ENCODE data around the gene CAMK1. TPM values are rescaled to one million over a fixed set of nuclear protein-coding genes. Genes with fewer than 3 reads are reported as not detected.

CAMK1 gene
- total RNA-seq (2022; extraction: Qiagen RNA extraction; ENCODE audit: low read depth), result 13.6 to 17.6 TPM (median 16.7 TPM) in 5 replicates

GRCh38 chr3:9769426-9770275 lies at the start of gene CAMK1:
Gene CAMK1 (minus strand): TSS chr3:9769947. CDS start chr3:9767749, 2,198 bp downstream.

GRCh38 chr3:9809615-9810432 lies 40.1 kb upstream of the CAMK1 start, which contains the start of gene TTLL3:
Gene TTLL3 (plus strand): TSS chr3:9810262. CDS start chr3:9810662, 400 bp downstream.

GRCh38 chr3:9792405-9793160 lies 22.8 kb upstream of the CAMK1 start, which contains the start of the genes ARPC4 and TADA3:
Gene ARPC4 (plus strand): TSS chr3:9793082. CDS start chr3:9793122, 40 bp downstream.
Gene TADA3 (minus strand): TSS chr3:9792473. CDS start chr3:9791466, 1,007 bp downstream.

GRCh38 chr3:9749645-9750555 lies 19.8 kb downstream of the CAMK1 start, which contains the start of gene OGG1:
Gene OGG1 (plus strand): TSS chr3:9749952. CDS start chr3:9750287, 335 bp downstream.

GRCh38 chr3:9731206-9732079 lies 38.3 kb downstream of the CAMK1 start, which contains the start of gene BRPF1:
Gene BRPF1 (plus strand): TSS chr3:9731735. CDS start chr3:9734141, 2,406 bp downstream.

Other genes with a start within 250 kb of the CAMK1 start
- 0.05 to 0.78 TPM (median 0.08 TPM) in 5 replicates for gene LHFPL4, start 216.1 kb downstream of the CAMK1 start, total RNA-seq (2022; extraction: Qiagen RNA extraction; ENCODE audit: low read depth)
- 26.4 to 30.7 TPM (median 28.7 TPM) in 5 replicates for gene MTMR14, start 120.4 kb downstream of the CAMK1 start, total RNA-seq (2022; extraction: Qiagen RNA extraction; ENCODE audit: low read depth)
- gene CPNE9, start 66.1 kb downstream of the CAMK1 start, total RNA-seq (2022; extraction: Qiagen RNA extraction; ENCODE audit: low read depth), result 0.13 to 0.41 TPM (median 0.23 TPM) in 4 of 5 replicates, not detected in the other
- gene BRPF1, start 38.2 kb downstream of the CAMK1 start, total RNA-seq (2022; extraction: Qiagen RNA extraction; ENCODE audit: low read depth), result 17.1 to 19.5 TPM (median 18.2 TPM) in 5 replicates
- 14.5 to 17.6 TPM (median 16.5 TPM) in 5 replicates for gene OGG1, start 20.0 kb downstream of the CAMK1 start, total RNA-seq (2022; extraction: Qiagen RNA extraction; ENCODE audit: low read depth)
- 53.3 to 59.8 TPM (median 58.6 TPM) in 5 replicates for gene TADA3, start 22.5 kb upstream of the CAMK1 start, total RNA-seq (2022; extraction: Qiagen RNA extraction; ENCODE audit: low read depth)
- 154 to 256 TPM (median 159 TPM) in 5 replicates for gene ARPC4, start 23.1 kb upstream of the CAMK1 start, total RNA-seq (2022; extraction: Qiagen RNA extraction; ENCODE audit: low read depth)
- 6.2 to 11.1 TPM (median 7.2 TPM) in 5 replicates for gene TTLL3, start 40.3 kb upstream of the CAMK1 start, total RNA-seq (2022; extraction: Qiagen RNA extraction; ENCODE audit: low read depth)
- 34.8 to 48.6 TPM (median 43.3 TPM) in 5 replicates for gene RPUSD3, start 74.1 kb upstream of the CAMK1 start, total RNA-seq (2022; extraction: Qiagen RNA extraction; ENCODE audit: low read depth)
- gene CIDEC, start 110.3 kb upstream of the CAMK1 start, total RNA-seq (2022; extraction: Qiagen RNA extraction; ENCODE audit: low read depth), result 1.6 to 3.0 TPM (median 2.6 TPM) in 5 replicates
- 50.9 to 72.3 TPM (median 67.1 TPM) in 5 replicates for gene JAGN1, start 120.7 kb upstream of the CAMK1 start, total RNA-seq (2022; extraction: Qiagen RNA extraction; ENCODE audit: low read depth)
- gene IL17RE, start 132.9 kb upstream of the CAMK1 start, total RNA-seq (2022; extraction: Qiagen RNA extraction; ENCODE audit: low read depth), result 0.87 to 1.3 TPM (median 1.0 TPM) in 5 replicates
- 12.1 to 14.7 TPM (median 13.1 TPM) in 5 replicates for gene IL17RC, start 147.2 kb upstream of the CAMK1 start, total RNA-seq (2022; extraction: Qiagen RNA extraction; ENCODE audit: low read depth)
- gene CRELD1, start 163.9 kb upstream of the CAMK1 start, total RNA-seq (2022; extraction: Qiagen RNA extraction; ENCODE audit: low read depth), result 10.8 to 13.6 TPM (median 12.8 TPM) in 5 replicates
- gene PRRT3, start 182.5 kb upstream of the CAMK1 start, total RNA-seq (2022; extraction: Qiagen RNA extraction; ENCODE audit: low read depth), result 0.72 to 1.5 TPM (median 1.4 TPM) in 5 replicates
- gene EMC3, start 216.9 kb upstream of the CAMK1 start, total RNA-seq (2022; extraction: Qiagen RNA extraction; ENCODE audit: low read depth), result 117 to 135 TPM (median 127 TPM) in 5 replicates